ENCODE data around the gene RASAL2. TPM values are rescaled to one million over a fixed set of nuclear protein-coding genes. Genes with fewer than 3 reads are reported as not detected.
A peak's percentile ranks its signal among the peaks of the same experiment; 100 is the strongest.

Gene RASAL2
- total RNA-seq, 2 donors from 2014 or later = 9.9 to 20.4 TPM

DNA sequence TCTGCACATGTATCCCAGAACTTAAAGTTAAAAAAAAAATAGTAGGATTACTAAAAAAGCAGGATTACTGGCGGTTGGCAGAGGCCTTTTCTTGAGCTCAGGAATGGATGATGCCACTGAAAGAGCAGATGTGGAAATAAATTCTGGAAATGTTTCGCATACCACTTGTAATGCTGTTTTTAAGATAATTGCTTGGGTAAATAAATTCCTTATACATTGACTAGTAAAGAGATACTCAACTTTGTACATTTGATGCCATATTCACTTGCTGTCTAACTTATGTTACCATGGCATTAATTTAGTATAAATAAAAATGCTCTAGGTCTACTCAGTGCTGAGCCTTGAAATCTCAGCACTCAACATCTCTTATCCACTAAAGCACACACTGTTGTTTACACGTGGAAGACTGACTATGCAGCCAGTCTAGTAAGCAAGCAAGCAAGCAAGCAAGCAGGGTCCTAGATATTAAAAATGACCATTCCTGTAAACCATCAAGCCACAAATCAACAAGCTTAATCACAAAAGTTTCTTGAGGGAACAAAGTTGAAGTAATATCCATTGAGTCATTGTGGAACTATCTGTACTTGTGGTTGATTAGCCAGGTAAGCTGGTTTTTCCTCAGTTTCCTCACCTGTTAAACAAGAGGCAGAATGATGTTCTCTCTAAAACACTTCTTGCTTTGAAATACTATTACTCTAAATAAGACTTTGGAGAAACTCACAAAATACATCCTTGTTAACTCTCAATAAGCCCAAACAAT, 1.7 kb upstream of the RASAL2 start:
- ATAC-seq = no peak
- H3K27ac ChIP-seq = no peak overlapping the region
- no peak for DNase-seq
- H3K36me3 ChIP-seq (replicated peaks in 1 of 2; ENCODE audit: insufficient read depth in 1 of 2, low read depth in 2 of 2) = no peaks in the 10 kb centered on the region
- no peak overlapping the region for H3K4me3 ChIP-seq
- no peaks in the 10 kb centered on the region for H3K9me3 ChIP-seq
- TF ChIP-seq POLR2A (IDR thresholded peaks at IDR 0.05) = no peak
- TF ChIP-seq, protein P1, sequence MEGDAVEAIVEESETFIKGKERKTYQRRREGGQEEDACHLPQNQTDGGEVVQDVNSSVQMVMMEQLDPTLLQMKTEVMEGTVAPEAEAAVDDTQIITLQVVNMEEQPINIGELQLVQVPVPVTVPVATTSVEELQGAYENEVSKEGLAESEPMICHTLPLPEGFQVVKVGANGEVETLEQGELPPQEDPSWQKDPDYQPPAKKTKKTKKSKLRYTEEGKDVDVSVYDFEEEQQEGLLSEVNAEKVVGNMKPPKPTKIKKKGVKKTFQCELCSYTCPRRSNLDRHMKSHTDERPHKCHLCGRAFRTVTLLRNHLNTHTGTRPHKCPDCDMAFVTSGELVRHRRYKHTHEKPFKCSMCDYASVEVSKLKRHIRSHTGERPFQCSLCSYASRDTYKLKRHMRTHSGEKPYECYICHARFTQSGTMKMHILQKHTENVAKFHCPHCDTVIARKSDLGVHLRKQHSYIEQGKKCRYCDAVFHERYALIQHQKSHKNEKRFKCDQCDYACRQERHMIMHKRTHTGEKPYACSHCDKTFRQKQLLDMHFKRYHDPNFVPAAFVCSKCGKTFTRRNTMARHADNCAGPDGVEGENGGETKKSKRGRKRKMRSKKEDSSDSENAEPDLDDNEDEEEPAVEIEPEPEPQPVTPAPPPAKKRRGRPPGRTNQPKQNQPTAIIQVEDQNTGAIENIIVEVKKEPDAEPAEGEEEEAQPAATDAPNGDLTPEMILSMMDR (IDR thresholded peaks at IDR 0.05) = no peak
- H3K27me3 ChIP-seq = no peaks in the 10 kb centered on the region
- H3K4me1 ChIP-seq = peaks cover 19% of the 10 kb centered on the region
- intact Hi-C loops (cut with DNase I) = no loop called here
- 76 to 78% methylated on average over 3 of the region's 3 CpGs for WGBS, 2 donors

GRCh38 chr1:178092878-178093493, 918 bp upstream of the RASAL2 start:
- Histone ChIP-seq H3K27me3 (no peaks in the 10 kb centered on the region), H3K4me3 (peak overlapping the region; percentile 54 to 87), H3K27ac (peak overlapping the region in 3 of 4 donors; percentile 59 to 88 (median 85)), H3K36me3 (replicated peaks in 1 of 2; ENCODE audit: insufficient read depth in 1 of 2, low read depth in 2 of 2) (no peaks in the 10 kb centered on the region), H3K9me3 (no peaks in the 10 kb centered on the region), H3K4me1 (peaks cover 19% of the 10 kb centered on the region)
- DNase-seq (peak in 3 of 4 donors; percentile 4 to 26 (median 21)), ATAC-seq (peak; percentile 3)
- WGBS, 2 donors = 5 to 7% methylated on average over 11 of the region's 11 CpGs
- TF ChIP-seq, protein P1 (IDR thresholded peaks at IDR 0.05) = no peak
- no peak for TF ChIP-seq POLR2A (IDR thresholded peaks at IDR 0.05)
- intact Hi-C loops (cut with DNase I) = no loop called here

DNA sequence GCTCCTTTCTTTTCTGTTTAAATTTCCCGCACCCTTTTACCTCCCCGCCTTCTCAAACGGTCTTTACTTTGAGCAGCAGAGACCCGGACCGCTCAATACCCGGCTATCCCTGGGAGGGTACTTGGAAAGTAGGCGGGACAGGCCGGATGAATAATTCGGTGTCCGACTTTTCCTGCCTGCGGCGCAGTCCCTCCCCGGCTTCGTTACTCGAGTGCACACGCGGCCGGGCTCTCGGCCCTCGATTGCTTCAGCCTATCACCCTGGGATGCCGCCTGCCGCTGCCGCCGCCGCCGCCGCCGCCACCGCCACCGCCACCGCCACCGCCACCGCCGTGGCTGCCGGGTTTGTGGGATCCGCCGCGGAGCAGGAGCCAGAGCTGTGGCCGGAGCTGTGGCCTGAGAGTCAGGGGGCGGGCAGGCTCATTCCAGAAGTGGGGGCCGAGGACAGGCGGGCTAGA, 382 bp upstream of the RASAL2 start:
- TF ChIP-seq, protein P1 (IDR thresholded peaks at IDR 0.05) = peak in 1 of 7 experiments; percentile 1
- peak in 2 of 3 donors; percentile 6 to 25 for TF ChIP-seq POLR2A (IDR thresholded peaks at IDR 0.05)
- H3K27ac ChIP-seq = peak overlapping the region; percentile 68 to 88 (median 80)
- ATAC-seq (peak; percentile 97), DNase-seq (peak; percentile 90 to 94 (median 92))
- intact Hi-C loops (cut with DNase I) = no loop called here
- peaks cover 19% of the 10 kb centered on the region for H3K4me1 ChIP-seq
- WGBS, 2 donors = 0 to 1% methylated on average over 30 to 32 of the region's 42 CpGs
- no peaks in the 10 kb centered on the region for H3K27me3 ChIP-seq
- no peaks in the 10 kb centered on the region for H3K36me3 ChIP-seq (replicated peaks in 1 of 2; ENCODE audit: insufficient read depth in 1 of 2, low read depth in 2 of 2)
- H3K9me3 ChIP-seq = no peaks in the 10 kb centered on the region
- H3K4me3 ChIP-seq = peak overlapping the region; percentile 72 to 87

GRCh38 chr1:178094739-178095645, 1.1 kb downstream of the RASAL2 start:
- no peaks in the 10 kb centered on the region for H3K27me3 ChIP-seq
- no peaks in the 10 kb centered on the region for H3K36me3 ChIP-seq (replicated peaks in 1 of 2; ENCODE audit: insufficient read depth in 1 of 2, low read depth in 2 of 2)
- intact Hi-C loops (cut with DNase I) = no loop called here
- DNase-seq (no peak), ATAC-seq (no peak)
- WGBS, 2 donors = 7% methylated on average over 11 of the region's 11 CpGs
- peak overlapping the region in 3 of 4 donors; percentile 76 to 88 (median 85) for H3K27ac ChIP-seq
- no peaks in the 10 kb centered on the region for H3K9me3 ChIP-seq
- H3K4me1 ChIP-seq = peaks cover 19% of the 10 kb centered on the region
- H3K4me3 ChIP-seq = peak overlapping the region; percentile 72 to 87
- TF ChIP-seq, protein P1 (IDR thresholded peaks at IDR 0.05) = no peak
- TF ChIP-seq POLR2A (IDR thresholded peaks at IDR 0.05) = no peak
